Muscle of back (tissue), 11 donors: ENCODE data around the gene PROX2. TPM values are rescaled to one million over a fixed set of nuclear protein-coding genes. Genes with fewer than 3 reads are reported as not detected.

Experiments
- DNase-seq, 3 donors: peaks; one replicate each; pipeline versions ENCODE4 v3.0.0 to v3.0.0-alpha.2; 2013
- polyA plus RNA-seq, 10 donors: library from polyadenylated mRNA; unstranded; fragments of 120-200 nt; gene quantifications; one replicate each; pipeline ENCODE4 v1.2.1, GENCODE V29; 2013; ENCODE audit not compliant: insufficient read length in 10 of 10

Gene PROX2
- polyA plus RNA-seq, 10 donors = 0.08 to 1.3 (median 0.32) TPM

DNA sequence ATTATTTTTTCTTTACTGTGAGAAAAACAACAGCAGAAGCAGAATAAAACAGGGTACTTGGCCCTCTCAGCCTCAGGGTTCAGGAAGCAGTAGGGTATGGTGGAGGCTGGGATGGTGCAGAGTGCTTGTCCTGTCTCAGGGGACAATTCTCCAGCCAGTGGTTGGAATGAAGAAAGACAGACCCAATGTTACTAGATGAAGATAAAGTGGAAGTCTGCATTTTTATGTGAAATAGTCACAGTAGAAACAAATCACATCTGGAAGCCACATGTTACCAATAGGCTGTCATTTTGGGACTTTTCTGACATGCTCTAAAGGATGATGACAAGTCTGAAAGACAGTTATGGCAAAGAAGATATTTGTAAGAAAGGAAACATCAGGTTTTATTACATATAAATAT is 32.3 kb downstream of the PROX2 start:
- DNase-seq = peak; percentile 46 to 67 (median 64)

DNA sequence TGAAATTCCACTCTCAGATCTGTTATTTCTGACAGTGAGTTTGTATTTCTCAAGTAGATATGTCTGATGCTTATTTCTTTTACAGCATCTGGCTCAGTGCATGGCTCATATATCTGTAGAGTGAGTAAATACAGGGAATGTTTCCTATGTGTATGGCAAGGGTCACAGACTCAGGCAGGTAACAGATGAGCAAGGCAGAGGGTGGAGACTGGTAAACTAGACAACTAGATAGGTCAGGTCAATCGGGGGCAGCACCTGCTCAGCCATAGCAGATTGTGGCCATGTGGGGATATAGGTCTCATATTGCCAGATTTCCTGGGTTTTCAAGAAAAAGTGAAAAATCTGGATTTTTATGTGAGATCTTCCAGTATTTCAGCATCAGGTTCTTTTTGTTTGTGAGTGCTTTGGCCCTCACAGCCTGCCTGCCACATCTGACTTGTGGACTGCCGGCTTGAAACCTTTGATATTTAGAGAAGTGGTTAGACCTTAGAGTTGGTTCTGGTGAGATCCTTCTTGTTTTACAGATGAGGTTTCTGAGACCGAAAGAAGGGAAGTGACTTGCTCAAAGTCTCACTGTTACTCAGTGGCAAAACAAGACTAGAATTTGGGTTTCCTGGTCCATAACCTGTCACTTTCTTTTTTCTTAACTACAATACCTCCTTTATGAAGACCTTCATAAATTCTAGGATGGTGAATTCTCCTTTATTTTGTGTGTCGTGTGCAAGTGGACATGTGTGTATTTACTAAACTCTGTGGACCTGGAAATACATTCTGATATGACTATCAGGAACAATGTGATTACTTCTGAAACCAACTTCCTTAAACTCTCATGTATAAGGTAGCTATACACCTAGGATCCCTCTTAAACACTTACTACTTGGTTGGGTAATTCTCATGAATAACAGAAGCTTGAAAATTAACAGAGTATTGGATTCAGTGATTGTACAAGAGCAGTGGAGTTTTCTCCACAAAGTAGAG is 34.4 kb downstream of the PROX2 start:
- no peak for DNase-seq

GRCh38 chr14:74840603-74841030 is 35.3 kb downstream of the PROX2 start:
- DNase-seq = no peak

DNA sequence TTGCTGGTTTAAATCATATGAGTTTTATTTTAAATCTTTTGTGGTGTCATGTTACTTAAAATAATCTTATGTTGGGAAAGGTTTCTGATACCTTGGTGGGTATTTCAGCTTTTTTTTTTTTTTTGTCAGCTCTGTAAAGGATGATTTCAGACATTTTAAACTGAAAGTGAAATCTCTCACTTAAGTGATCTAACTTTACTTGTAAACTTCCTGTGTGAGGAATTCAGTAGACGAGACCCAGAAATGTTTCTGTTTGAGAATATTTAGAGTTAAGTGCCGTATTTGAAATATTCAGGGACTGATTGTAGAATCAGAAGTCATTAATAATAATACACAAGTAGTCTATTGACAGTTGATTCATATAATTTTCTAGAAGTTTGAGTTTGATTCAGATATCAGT is 37.8 kb downstream of the PROX2 start:
- no peak for DNase-seq

GRCh38 chr14:74836251-74836960 is 39.5 kb downstream of the PROX2 start:
- DNase-seq = no peak

- DNase-seq = no peak
Measured at GRCh38 chr14:74835645-74836250, 40.2 kb downstream of the PROX2 start.

- DNase-seq = no peak
Measured at GRCh38 chr14:74834692-74835392, 41.1 kb downstream of the PROX2 start.

GRCh38 chr14:74832849-74833248 is 43.1 kb downstream of the PROX2 start:
- DNase-seq = no peak

GRCh38 chr14:74829251-74829650 is 46.7 kb downstream of the PROX2 start:
- no peak for DNase-seq

DNA sequence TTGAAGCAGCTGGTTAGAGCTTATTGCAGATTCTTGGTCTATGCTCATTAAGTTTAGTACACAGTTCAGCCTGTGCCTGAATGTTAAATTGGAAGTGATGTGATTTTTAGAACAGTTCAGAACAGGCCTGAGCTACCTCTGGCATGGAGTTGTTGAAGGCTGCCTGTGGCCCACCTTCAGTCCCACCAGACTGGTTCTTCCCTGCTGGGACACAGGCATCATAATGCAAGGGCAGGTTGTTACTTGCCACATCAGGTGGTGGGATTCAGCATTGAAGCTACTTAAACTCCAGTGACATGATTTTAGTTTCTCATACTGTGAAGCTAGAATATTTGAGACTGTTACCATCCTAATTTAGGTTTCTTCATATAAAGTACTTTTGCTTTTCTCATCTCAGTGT is 49.4 kb downstream of the PROX2 start:
- no peak for DNase-seq

Other genes starting within 250 kb of the PROX2 start
- gene AREL1, start 163.1 kb downstream of the PROX2 start, polyA plus RNA-seq = 10 to 100 TPM; 17.7 to 23.3 (median 20.6) TPM
- 10 to 100 TPM; 35.2 to 50.5 (median 40.1) TPM for gene FCF1, start 163.0 kb downstream of the PROX2 start, polyA plus RNA-seq
- gene YLPM1, start 112.8 kb downstream of the PROX2 start, polyA plus RNA-seq = 10 to 100 TPM; 39.8 to 61.3 (median 54.1) TPM
- 10 to 100 TPM; 58.5 to 80.6 (median 68.6) TPM for gene DLST, start 5.8 kb upstream of the PROX2 start, polyA plus RNA-seq
- 10 to 100 TPM in 5 of 10 donors, 1 to 10 TPM in 5; 4.0 to 12.8 (median 9.6) TPM for gene RPS6KL1, start 47.1 kb upstream of the PROX2 start, polyA plus RNA-seq
- gene PGF, start 79.5 kb upstream of the PROX2 start, polyA plus RNA-seq = 10 to 100 TPM; 23.3 to 33.7 (median 25.1) TPM
- 10 to 100 TPM; 43.6 to 60.2 (median 47.8) TPM for gene EIF2B2, start 126.8 kb upstream of the PROX2 start, polyA plus RNA-seq
- 10 to 100 TPM; 15.0 to 31.9 (median 20.7) TPM for gene MLH3, start 175.3 kb upstream of the PROX2 start, polyA plus RNA-seq
- 10 to 100 TPM; 12.2 to 27.5 (median 14.9) TPM for gene ACYP1, start 187.9 kb upstream of the PROX2 start, polyA plus RNA-seq
- gene ZC2HC1C, start 193.5 kb upstream of the PROX2 start, polyA plus RNA-seq = 1 to 10 TPM in 7 of 10 donors, under 1 TPM in 3; 0.74 to 1.6 (median 1.3) TPM